HFF-Myc (cell line): ENCODE data around the gene ARHGAP42.

Experiments
- DNase-seq: peaks from one replicate; pipeline ENCODE4 v3.0.0-alpha.2; 2011; ENCODE audit warnings: low read depth; ENCODE audit errors: extremely low read depth
- H3K4me3 ChIP-seq: replicated peaks from 2 replicates; pipeline ENCODE4 v1.5.1; 2011; ENCODE audit warnings: low read depth, mild to moderate bottlenecking, control low read depth, low read length
- TF ChIP-seq, protein P1 (sequence below): IDR thresholded peaks from 2 replicates; pipeline ENCODE4 v1.5.1; 2012; ENCODE audit warnings: mild to moderate bottlenecking, low read depth, low read length, control low read depth; ENCODE audit errors: missing control alignments

Gene ARHGAP42

DNA sequence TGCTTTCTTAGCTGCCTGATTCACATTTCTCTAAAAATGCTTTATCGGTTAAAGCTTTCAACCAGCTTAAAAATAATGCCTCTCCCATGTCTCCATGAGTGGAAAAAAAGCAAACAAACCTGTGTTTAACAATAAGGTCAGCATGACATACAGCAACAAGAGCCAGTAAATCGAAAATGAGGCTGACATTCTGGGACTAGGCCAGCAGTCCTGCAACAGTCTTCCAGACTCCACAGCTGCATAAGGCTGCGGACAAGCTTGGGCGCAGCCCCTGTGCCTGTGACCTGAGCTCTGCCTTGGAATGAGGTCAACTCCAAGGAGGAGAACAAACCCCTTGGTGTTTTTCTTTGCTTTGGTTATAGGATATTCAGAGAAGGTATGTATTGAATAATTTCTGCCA lies 347.0 kb downstream of the ARHGAP42 start:
- no peak for DNase-seq
- TF ChIP-seq, protein P1, sequence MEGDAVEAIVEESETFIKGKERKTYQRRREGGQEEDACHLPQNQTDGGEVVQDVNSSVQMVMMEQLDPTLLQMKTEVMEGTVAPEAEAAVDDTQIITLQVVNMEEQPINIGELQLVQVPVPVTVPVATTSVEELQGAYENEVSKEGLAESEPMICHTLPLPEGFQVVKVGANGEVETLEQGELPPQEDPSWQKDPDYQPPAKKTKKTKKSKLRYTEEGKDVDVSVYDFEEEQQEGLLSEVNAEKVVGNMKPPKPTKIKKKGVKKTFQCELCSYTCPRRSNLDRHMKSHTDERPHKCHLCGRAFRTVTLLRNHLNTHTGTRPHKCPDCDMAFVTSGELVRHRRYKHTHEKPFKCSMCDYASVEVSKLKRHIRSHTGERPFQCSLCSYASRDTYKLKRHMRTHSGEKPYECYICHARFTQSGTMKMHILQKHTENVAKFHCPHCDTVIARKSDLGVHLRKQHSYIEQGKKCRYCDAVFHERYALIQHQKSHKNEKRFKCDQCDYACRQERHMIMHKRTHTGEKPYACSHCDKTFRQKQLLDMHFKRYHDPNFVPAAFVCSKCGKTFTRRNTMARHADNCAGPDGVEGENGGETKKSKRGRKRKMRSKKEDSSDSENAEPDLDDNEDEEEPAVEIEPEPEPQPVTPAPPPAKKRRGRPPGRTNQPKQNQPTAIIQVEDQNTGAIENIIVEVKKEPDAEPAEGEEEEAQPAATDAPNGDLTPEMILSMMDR, result no peak
- no peak overlapping the region for H3K4me3 ChIP-seq

DNA sequence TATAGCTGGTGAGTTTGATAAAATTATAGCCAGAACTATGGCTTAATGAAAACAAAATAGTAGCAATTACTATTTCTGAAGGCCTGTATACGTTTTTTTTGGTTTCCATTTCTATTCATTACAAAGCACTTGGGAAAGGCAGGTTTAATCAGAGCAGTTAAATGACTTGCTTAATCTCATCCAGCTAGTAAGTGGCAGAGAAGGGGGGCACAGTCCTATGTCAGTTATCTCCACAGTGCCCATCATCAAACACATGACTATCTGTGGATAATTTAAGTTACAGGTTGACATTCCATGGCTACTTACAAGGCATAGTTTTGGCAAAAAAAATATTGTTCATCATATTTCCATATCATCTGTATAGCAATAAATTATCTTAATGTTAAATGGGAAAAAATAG lies 348.8 kb downstream of the ARHGAP42 start:
- TF ChIP-seq, protein P1, result no peak
- H3K4me3 ChIP-seq, result no peak overlapping the region
- no peak for DNase-seq
